ENCODE data around the gene DNER.

DNER gene

DNA sequence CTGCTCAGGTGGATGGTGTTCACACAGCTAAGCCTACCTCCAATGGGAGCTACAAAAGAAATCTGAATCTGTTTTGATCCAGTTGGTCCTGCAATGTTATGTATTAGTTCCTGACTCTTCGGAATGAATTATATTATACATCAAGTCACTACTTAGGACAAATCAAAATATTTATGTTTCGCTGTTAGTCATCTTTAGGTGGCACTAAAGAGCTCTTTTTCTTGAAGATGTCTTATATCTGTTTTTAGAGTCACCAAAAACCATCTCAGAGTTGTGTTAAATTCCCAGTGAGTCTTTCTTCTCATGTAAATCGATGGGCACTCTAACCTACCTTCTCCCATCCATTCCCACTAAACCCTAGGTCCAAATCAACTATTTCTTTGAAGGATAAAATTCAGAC lies 2.2 kb downstream of the DNER start:
- H3K4me3 ChIP-seq (replicated peaks; ENCODE audit: insufficient read depth, low read length) = no peak overlapping the region
- peaks cover 46% of the 10 kb centered on the region for H3K27me3 ChIP-seq (ENCODE audit: insufficient read depth, poor library complexity, severe bottlenecking)
- TF ChIP-seq GABPA (IDR thresholded peaks at IDR 0.05; ENCODE audit: low read depth) = no peak
- TF ChIP-seq, protein P1, sequence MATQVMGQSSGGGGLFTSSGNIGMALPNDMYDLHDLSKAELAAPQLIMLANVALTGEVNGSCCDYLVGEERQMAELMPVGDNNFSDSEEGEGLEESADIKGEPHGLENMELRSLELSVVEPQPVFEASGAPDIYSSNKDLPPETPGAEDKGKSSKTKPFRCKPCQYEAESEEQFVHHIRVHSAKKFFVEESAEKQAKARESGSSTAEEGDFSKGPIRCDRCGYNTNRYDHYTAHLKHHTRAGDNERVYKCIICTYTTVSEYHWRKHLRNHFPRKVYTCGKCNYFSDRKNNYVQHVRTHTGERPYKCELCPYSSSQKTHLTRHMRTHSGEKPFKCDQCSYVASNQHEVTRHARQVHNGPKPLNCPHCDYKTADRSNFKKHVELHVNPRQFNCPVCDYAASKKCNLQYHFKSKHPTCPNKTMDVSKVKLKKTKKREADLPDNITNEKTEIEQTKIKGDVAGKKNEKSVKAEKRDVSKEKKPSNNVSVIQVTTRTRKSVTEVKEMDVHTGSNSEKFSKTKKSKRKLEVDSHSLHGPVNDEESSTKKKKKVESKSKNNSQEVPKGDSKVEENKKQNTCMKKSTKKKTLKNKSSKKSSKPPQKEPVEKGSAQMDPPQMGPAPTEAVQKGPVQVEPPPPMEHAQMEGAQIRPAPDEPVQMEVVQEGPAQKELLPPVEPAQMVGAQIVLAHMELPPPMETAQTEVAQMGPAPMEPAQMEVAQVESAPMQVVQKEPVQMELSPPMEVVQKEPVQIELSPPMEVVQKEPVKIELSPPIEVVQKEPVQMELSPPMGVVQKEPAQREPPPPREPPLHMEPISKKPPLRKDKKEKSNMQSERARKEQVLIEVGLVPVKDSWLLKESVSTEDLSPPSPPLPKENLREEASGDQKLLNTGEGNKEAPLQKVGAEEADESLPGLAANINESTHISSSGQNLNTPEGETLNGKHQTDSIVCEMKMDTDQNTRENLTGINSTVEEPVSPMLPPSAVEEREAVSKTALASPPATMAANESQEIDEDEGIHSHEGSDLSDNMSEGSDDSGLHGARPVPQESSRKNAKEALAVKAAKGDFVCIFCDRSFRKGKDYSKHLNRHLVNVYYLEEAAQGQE (IDR thresholded peaks at IDR 0.05; ENCODE audit: insufficient replicate concordance, low read depth) = no peak
- TF ChIP-seq POLR2AphosphoS5 (IDR thresholded peaks at IDR 0.05; ENCODE audit: low read depth) = no peak
- no peak overlapping the region for H3K27ac ChIP-seq (replicated peaks)
- no peak for DNase-seq (ENCODE audit: low read depth in 1 of 2, low spot score in 1 of 2)

DNA sequence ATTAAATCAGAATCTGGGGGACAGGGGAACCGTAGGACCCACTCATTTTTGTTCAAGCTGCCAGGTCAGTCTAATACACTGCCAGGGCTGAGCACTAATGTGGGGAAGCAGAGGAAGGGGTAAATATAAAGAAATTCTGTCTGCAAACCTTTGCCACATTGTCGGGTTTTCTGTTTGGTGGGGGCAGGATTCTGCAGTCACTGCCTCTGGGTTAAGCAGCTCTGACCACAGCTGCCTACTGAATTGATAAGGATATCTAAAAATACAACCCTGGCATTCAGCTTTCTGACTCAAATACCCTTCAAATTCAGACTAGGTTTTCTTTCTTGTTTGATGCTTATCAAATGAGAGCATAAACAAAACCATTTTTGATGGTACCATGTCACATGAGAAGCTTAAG lies 6.0 kb downstream of the DNER start:
- Histone ChIP-seq H3K27ac (replicated peaks) (no peak overlapping the region), H3K4me3 (replicated peaks; ENCODE audit: insufficient read depth, low read length) (no peak overlapping the region), H3K27me3 (ENCODE audit: insufficient read depth, poor library complexity, severe bottlenecking) (peaks cover 25% of the 10 kb centered on the region)
- no peak for TF ChIP-seq POLR2AphosphoS5 (IDR thresholded peaks at IDR 0.05; ENCODE audit: low read depth)
- TF ChIP-seq, protein P1 (IDR thresholded peaks at IDR 0.05; ENCODE audit: insufficient replicate concordance, low read depth) = no peak
- TF ChIP-seq GABPA (IDR thresholded peaks at IDR 0.05; ENCODE audit: low read depth) = no peak
- no peak for TF ChIP-seq SPI1 (IDR thresholded peaks at IDR 0.05; ENCODE audit: borderline replicate concordance, low read depth)
- TF ChIP-seq, protein P2, sequence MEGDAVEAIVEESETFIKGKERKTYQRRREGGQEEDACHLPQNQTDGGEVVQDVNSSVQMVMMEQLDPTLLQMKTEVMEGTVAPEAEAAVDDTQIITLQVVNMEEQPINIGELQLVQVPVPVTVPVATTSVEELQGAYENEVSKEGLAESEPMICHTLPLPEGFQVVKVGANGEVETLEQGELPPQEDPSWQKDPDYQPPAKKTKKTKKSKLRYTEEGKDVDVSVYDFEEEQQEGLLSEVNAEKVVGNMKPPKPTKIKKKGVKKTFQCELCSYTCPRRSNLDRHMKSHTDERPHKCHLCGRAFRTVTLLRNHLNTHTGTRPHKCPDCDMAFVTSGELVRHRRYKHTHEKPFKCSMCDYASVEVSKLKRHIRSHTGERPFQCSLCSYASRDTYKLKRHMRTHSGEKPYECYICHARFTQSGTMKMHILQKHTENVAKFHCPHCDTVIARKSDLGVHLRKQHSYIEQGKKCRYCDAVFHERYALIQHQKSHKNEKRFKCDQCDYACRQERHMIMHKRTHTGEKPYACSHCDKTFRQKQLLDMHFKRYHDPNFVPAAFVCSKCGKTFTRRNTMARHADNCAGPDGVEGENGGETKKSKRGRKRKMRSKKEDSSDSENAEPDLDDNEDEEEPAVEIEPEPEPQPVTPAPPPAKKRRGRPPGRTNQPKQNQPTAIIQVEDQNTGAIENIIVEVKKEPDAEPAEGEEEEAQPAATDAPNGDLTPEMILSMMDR (IDR thresholded peaks at IDR 0.05; ENCODE audit: insufficient read depth, low read length) = no peak
- DNase-seq (ENCODE audit: low read depth in 1 of 2, low spot score in 1 of 2) = no peak

DNA sequence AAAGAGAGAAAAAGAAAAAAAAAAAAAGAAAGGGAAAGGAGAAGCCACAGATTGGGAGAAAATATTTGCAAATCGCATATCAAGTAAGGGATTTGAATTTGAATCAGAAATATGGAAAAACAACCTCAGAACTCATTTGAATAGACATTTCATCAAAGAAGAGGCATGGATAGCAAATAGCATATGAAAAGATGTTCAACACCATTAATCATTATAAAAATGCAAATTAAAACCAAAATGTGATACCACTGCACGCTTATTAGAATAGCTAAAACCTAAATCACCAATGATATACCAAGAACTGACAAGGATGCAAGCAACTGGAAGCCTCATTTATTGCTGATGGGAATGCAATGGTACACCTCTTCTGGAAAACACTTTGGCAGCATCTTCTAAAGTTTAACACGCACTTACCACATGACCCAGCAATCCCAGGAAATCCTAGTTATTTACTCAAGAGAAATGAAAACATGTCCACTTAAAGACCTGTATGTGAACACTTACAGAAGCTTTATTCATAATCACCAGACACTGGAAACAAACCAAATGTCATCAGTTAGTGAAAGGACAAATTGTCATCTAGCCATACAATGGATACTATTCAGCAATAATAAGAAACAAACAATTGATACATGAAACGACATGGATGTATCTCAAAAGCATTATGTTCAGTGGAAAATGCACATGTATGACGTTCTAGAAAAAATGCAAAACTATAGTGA lies 10.3 kb downstream of the DNER start:
- Histone ChIP-seq H3K27me3 (ENCODE audit: insufficient read depth, poor library complexity, severe bottlenecking) (peaks cover 6% of the 10 kb centered on the region), H3K4me3 (replicated peaks; ENCODE audit: insufficient read depth, low read length) (no peak overlapping the region), H3K27ac (replicated peaks) (no peak overlapping the region)
- TF ChIP-seq POLR2AphosphoS5 (IDR thresholded peaks at IDR 0.05; ENCODE audit: low read depth) = no peak
- TF ChIP-seq, protein P2 (IDR thresholded peaks at IDR 0.05; ENCODE audit: insufficient read depth, low read length) = no peak
- DNase-seq (ENCODE audit: low read depth in 1 of 2, low spot score in 1 of 2) = no peak

DNA sequence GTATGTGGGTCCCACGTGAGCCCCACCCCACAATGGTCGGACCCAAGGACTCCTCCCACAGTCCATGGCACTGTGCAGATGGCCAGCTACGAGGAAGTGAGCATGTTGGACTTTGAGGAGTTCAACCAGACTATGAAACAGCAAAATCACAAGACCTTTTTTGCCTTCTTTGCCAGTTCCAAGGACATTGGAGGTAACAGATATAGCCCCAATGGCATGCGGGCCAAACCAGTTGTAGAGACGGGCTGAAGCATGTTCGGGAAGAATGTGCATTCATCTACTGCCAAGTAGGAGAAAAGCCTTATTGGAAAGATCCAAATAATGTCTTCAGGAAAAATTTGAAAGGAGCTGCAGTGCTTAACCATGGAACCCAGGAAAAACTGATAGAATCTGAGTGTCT lies 12.6 kb downstream of the DNER start:
- TF ChIP-seq, protein P1 (IDR thresholded peaks at IDR 0.05; ENCODE audit: insufficient replicate concordance, low read depth) = no peak
- no peak for TF ChIP-seq SPI1 (IDR thresholded peaks at IDR 0.05; ENCODE audit: borderline replicate concordance, low read depth)
- no peak for TF ChIP-seq GABPA (IDR thresholded peaks at IDR 0.05; ENCODE audit: low read depth)
- TF ChIP-seq, protein P2 (IDR thresholded peaks at IDR 0.05; ENCODE audit: insufficient read depth, low read length) = no peak
- TF ChIP-seq POLR2AphosphoS5 (IDR thresholded peaks at IDR 0.05; ENCODE audit: low read depth) = no peak

More for the DNA sequence above, 12.6 kb downstream of the DNER start:
- Histone ChIP-seq H3K27me3 (ENCODE audit: insufficient read depth, poor library complexity, severe bottlenecking) (peaks cover 11% of the 10 kb centered on the region), H3K27ac (replicated peaks) (no peak overlapping the region), H3K4me3 (replicated peaks; ENCODE audit: insufficient read depth, low read length) (no peak overlapping the region)
- DNase-seq (ENCODE audit: low read depth in 1 of 2, low spot score in 1 of 2) = no peak
